ENCODE measurements around the gene FITM2. TPM values are rescaled to one million over a fixed set of nuclear protein-coding genes. Genes with fewer than 3 reads are reported as not detected.
A peak's percentile ranks its signal among the peaks of the same experiment; 100 is the strongest.
"Not testable (repeated sequence)": the region's sequence is repeated elsewhere in the genome, so short reads cannot be mapped to it uniquely, and the experiment has no call there.

FITM2 gene
- total RNA-seq, 1 experiment from 2014 or later, result 7.6 TPM

DNA sequence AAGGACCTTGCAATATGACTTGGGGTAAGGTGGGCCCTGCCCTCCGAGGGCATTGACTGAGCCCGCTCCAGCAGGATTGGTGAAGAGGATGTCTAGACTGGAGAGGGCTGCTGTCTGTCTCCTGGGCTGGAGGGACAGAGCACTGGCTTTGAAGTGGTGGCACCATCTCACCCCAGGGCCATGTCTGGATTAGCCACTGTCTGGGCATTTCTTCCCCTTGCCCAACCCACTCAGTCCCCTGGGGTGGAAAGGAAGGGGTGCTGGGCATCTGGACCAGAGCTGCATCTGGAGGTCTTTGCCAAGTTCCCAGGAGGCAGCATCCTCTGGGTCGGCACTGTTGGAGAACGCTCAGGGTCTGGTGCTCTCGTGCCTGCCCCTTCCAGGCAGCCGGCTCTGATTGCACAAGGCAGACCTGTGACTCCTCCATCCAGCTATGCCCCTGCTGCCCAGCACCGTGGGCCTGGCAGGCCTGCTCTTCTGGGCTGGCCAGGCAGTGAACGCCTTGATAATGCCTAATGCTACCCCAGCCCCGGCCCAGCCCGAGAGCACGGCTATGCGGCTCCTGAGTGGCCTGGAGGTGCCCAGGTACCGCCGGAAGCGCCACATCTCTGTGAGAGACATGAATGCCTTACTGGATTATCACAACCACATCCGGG, 25.9 kb upstream of the FITM2 start, which contains the start of gene R3HDML:
Gene R3HDML (plus strand): TSS at position 319 of the 656 bp plus-strand sequence. CDS start 115 bp downstream, at position 434.
- no peak within 1 kb of the TSS for H3K4me3 ChIP-seq

GRCh38 chr20:44336086-44336485, 25.1 kb upstream of the FITM2 start:
- no peaks in the 10 kb centered on the region for H3K36me3 ChIP-seq
- DNase-seq, result no peak
- H3K27me3 ChIP-seq, result no peaks in the 10 kb centered on the region
- no peaks in the 10 kb centered on the region for H3K9me3 ChIP-seq
- no peak overlapping the region for H3K4me3 ChIP-seq

More for the DNA sequence above, 25.9 kb upstream of the FITM2 start, which contains the start of gene R3HDML:
- Histone ChIP-seq H3K27me3 (no peaks in the 10 kb centered on the region), H3K9me3 (no peaks in the 10 kb centered on the region), H3K36me3 (no peaks in the 10 kb centered on the region)
- DNase-seq, result no peak

GRCh38 chr20:44335675-44336074, 24.7 kb upstream of the FITM2 start:
- DNase-seq, result no peak
- Histone ChIP-seq H3K27me3 (no peaks in the 10 kb centered on the region), H3K36me3 (no peaks in the 10 kb centered on the region), H3K9me3 (no peaks in the 10 kb centered on the region), H3K4me3 (no peak overlapping the region)

- DNase-seq, result no peak
- Histone ChIP-seq H3K27me3 (no peaks in the 10 kb centered on the region), H3K4me3 (no peak overlapping the region), H3K36me3 (no peaks in the 10 kb centered on the region), H3K9me3 (no peaks in the 10 kb centered on the region)
Observed at GRCh38 chr20:44334709-44335108, 23.7 kb upstream of the FITM2 start.

DNA sequence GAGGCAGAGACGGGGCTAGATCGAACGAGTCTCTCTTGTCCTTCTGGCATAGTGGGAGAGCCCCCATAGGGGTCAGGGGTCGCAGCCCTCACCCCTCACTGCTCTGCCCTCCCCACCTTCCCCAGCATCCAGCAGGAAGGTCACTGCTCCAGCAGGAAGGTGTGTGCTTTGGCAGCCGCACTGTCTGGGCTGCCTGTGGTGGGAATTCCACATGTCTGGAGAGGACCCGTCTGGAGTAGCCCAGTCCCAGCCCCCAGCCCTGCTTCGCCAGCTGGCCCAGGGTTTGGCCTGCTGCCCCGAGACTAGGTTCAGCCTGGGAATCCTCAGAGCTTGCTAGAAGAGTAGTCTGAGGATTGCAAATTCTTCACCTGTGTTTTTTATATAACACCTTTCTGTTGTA, 23.3 kb upstream of the FITM2 start:
- DNase-seq, result no peak
- Histone ChIP-seq H3K9me3 (no peaks in the 10 kb centered on the region), H3K36me3 (no peaks in the 10 kb centered on the region), H3K4me3 (no peak overlapping the region), H3K27me3 (no peaks in the 10 kb centered on the region)

DNA sequence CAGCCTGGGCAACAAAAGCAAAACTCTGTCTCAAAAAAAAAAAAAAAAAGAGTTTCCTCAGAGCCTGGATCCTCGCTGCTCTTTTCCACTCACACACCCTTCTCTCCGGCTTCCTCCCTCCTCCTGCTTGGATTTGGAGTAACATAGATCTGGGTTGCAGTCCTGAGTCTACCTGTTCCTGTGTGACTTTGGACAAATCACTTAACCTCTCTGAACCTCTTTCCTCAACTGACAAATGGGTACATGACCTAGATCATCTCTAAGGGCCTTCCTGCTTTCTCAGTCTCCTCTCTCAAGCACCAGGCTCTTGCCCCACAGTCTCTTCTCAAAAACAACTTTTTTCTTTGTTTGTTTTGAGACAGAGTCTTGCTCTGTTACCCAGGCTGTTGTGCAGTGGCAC, 20.2 kb upstream of the FITM2 start:
- no peaks in the 10 kb centered on the region for H3K27me3 ChIP-seq
- H3K9me3 ChIP-seq, result no peaks in the 10 kb centered on the region
- DNase-seq, result no peak
- no peaks in the 10 kb centered on the region for H3K36me3 ChIP-seq
- H3K4me3 ChIP-seq, result no peak overlapping the region

DNA sequence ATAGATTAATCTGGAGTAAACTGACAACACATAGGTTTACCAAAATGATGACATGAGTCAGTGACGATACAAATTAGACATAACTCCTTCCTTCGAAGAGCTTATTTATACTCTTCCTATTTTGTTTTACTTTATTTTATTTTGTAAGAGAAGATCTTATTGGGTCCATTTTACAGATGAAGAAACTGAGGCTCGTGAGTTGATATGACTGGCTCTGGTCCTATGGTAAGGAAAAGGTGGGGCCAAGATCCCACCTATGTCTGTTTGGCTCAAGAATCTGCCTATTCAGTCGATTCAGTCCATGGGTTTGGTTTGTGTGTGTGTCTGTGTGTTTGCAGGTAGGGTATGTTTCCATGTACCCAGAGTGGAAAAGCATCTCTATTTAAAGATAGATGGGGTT, 17.4 kb upstream of the FITM2 start:
- no peaks in the 10 kb centered on the region for H3K36me3 ChIP-seq
- no peak overlapping the region for H3K4me3 ChIP-seq
- no peak for DNase-seq
- H3K27me3 ChIP-seq, result no peaks in the 10 kb centered on the region
- no peaks in the 10 kb centered on the region for H3K9me3 ChIP-seq

GRCh38 chr20:44327748-44328147, 16.7 kb upstream of the FITM2 start:
- H3K9me3 ChIP-seq, DNase-seq, H3K4me3 ChIP-seq, H3K27me3 ChIP-seq, H3K36me3 ChIP-seq: not testable (repeated sequence)

DNA sequence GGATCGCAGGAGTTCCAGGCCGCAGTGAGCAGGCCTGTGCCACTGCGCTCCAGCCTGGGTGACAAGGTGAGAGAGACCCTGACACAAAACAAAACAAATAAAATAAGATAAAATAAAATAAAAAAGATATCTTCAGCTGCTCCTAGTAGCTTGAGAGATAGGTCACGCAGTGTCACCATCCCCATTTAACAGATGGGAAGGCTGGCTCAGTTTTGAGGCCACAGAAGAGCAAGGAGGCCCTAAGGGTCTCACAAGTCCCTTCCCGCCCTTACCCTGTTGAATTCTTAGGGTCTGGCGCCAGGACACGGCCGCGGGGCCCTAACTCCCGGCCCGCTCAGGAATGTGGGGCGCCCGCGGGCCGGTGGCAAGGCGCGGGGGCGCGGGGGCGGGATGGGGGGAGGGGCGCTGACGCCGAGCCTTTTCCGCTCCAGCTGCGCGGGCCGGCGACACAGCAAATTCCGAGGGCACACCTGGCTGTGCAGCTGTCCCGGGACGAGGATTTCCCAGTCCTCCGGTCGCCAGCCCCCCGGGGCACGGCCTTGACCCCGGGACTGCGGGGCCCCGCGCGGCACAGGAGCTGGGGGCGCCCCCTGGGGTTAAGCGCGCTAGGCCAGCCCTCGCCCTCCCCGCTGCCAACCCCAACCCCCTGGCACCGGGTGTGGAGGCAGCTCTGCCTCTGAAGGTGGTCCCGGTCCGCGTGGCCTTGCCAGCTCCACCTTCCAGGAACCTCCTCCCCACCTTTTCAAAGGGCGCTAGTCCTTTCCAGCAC, 15.6 kb upstream of the FITM2 start:
- Histone ChIP-seq H3K4me3 (no peak overlapping the region), H3K27me3 (no peaks in the 10 kb centered on the region), H3K36me3 (no peaks in the 10 kb centered on the region), H3K9me3 (no peaks in the 10 kb centered on the region)
- no peak for DNase-seq

- Histone ChIP-seq H3K4me3 (no peak overlapping the region), H3K36me3 (no peaks in the 10 kb centered on the region), H3K27me3 (no peaks in the 10 kb centered on the region), H3K9me3 (peaks cover 5% of the 10 kb centered on the region; the same call in 1 of the 2 replicates)
- peak; percentile 98 for DNase-seq
Observed at GRCh38 chr20:44324343-44324742, 13.3 kb upstream of the FITM2 start.

DNA sequence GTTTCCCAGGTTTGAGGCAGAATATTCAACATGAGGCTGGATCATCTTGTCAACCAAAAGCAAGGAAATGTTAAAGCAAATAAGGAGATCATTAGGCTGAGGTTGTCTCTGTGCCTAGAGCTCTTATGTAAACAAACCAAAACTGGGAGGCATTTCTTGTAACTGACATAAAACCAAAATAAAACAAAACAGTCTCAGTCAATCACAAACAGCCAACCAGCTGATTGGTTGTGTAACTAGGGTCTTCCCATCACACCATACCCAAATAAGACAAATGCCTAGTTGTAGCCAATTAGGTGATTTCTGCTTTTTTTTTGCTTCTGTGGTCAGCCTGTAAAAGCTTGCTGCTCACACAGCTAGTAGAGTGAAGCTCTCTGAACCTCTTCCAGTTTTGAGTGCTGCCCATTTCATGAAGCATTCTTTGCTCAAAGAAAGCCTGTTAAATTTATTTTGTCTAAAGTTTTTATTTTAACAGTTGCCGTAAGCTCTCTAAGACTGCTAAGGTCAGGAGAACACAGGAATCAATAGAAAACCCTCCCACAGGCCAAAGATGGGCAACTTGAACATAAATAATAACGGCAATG, 8.9 kb upstream of the FITM2 start:
- H3K36me3 ChIP-seq, result no peaks in the 10 kb centered on the region
- DNase-seq, result no peak
- no peaks in the 10 kb centered on the region for H3K27me3 ChIP-seq
- no peak overlapping the region for H3K4me3 ChIP-seq
- peaks cover 6% of the 10 kb centered on the region for H3K9me3 ChIP-seq

GRCh38 chr20:44314870-44315269, 3.9 kb upstream of the FITM2 start:
- H3K36me3 ChIP-seq, result no peaks in the 10 kb centered on the region
- H3K27me3 ChIP-seq, result no peaks in the 10 kb centered on the region
- DNase-seq, result no peak
- no peak overlapping the region for H3K4me3 ChIP-seq
- peaks cover 2% of the 10 kb centered on the region for H3K9me3 ChIP-seq

DNA sequence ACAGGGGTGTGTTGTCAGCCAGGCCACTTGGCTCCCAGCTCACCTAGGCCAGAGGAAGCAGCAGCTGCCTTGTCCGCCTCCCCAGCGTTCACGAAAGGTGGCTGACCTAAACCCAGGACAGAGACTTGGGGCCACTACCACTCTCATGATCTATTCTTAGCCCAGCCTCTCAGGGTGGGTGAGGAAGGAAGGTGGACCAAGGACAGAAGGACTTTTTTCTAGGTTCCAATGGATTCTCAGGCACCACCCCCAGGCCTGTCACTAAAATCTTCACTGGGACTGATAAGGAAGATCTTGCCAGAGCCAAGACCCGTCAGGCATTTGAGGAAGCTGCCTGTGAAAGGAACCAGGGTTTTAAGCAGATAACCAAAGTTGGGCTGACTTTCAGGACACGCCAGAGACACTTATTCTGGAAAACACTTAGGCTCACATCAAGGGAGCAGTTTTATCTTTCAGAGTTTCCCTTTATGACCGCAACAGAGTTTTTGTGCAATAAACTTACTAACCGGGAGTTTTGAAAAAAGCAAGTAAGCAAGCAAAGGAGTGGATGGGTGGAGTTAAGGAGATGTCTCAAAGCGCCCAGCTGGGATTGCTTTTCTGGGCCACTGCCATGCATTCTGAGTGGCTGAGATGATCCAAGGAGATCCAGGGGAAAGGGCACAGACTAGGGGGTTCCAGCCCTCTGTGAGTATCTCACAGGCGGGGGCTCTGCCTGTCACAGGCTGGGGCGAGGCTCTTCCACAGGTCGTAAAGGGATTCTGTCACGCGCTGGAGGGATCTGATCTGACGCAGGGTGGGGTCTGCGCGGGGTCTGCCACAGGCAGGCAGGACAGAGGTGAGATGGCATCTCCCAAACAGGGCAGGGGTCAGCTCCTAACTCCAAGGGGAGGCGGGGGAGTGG, 989 bp downstream of the FITM2 start:
- peaks cover 2% of the 10 kb centered on the region; the same call in 1 of the 2 replicates for H3K9me3 ChIP-seq
- H3K4me3 ChIP-seq, result peak overlapping the region; percentile 92
- peaks cover 3% of the 10 kb centered on the region; the same call in 1 of the 2 replicates for H3K36me3 ChIP-seq
- no peaks in the 10 kb centered on the region for H3K27me3 ChIP-seq
- peak; percentile 76 for DNase-seq

GRCh38 chr20:44306927-44307326, 4.1 kb downstream of the FITM2 start:
- no peak for DNase-seq
- H3K27me3 ChIP-seq, result no peaks in the 10 kb centered on the region

GRCh38 chr20:44304383-44304782, 6.6 kb downstream of the FITM2 start:
- no peaks in the 10 kb centered on the region for H3K27me3 ChIP-seq
- H3K4me3 ChIP-seq, result no peak overlapping the region
- H3K9me3 ChIP-seq, result no peaks in the 10 kb centered on the region
- no peak for DNase-seq
- peaks cover 11% of the 10 kb centered on the region for H3K36me3 ChIP-seq

More at GRCh38 chr20:44306927-44307326, 4.1 kb downstream of the FITM2 start:
- H3K36me3 ChIP-seq, result peaks cover 7% of the 10 kb centered on the region
- no peak overlapping the region for H3K4me3 ChIP-seq
- H3K9me3 ChIP-seq, result no peaks in the 10 kb centered on the region

DNA sequence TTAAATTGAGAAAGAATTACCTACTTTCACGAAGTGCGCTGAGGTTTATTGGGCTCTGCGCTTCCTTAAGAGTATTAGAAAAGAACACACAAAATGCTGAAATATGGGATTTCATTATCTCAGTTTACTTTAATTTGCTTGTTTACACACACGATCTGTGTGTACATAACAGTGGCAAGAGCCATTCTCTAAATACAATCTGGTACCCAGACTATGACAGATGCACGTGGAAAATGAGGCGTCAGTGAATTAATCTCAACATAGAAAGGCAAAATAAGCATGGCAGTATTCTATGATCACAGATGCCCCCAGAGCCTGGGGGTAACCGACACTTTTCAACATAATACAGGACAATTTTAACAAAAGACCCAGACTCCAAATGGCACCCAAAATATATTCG, 8.3 kb downstream of the FITM2 start:
- no peak for DNase-seq
- no peaks in the 10 kb centered on the region for H3K27me3 ChIP-seq
- H3K9me3 ChIP-seq, result no peaks in the 10 kb centered on the region
- H3K4me3 ChIP-seq, result no peak overlapping the region
- peaks cover 11% of the 10 kb centered on the region for H3K36me3 ChIP-seq

Measured in MG63 (cell line).